PC-9 (cell line): ENCODE data around the gene RPL23.

Experiments used
- CTCF ChIP-seq: fragments of 200-600 bp; sonication (generic); conservative IDR thresholded peaks from 2 replicates; pipeline ENCODE4 v1.6.1; 2017; ENCODE audit warnings: mixed run types, antibody characterized with exemption, mild to moderate bottlenecking, moderate library complexity
- EZH2 ChIP-seq: fragments of 200-600 bp; sonication (generic); IDR thresholded peaks from 2 replicates; pipeline ENCODE4 v1.8.0; 2017; ENCODE audit warnings: antibody characterized with exemption, low read depth

- TF ChIP-seq CTCF (no peak), EZH2 (no peak)
Observed at GRCh38 chr17:38889745-38890409, 36.4 kb upstream of the RPL23 start.
